HK-2 (cell line): ENCODE measurements around the gene TSPO2.
"Not testable (repeated sequence)": the region's sequence is repeated elsewhere in the genome, so short reads cannot be mapped to it uniquely, and the experiment has no call there.

ENCODE experiments used
- DNase-seq: peaks from one replicate; pipeline ENCODE4 v3.0.0-alpha.2; 2018; ENCODE audit not compliant: unreplicated experiment

TSPO2 gene

GRCh38 chr6:41042226-41043055 is at the start of gene TSPO2:
Gene TSPO2, plus strand, starts transcription at chr6:41042467. Its CDS starts 519 bp downstream, at chr6:41042986.
- DNase-seq, result no peak

- no peak for DNase-seq
These were observed 49.5 kb upstream of the TSPO2 start for GRCh38 chr6:40992746-40993145.

- no peak for DNase-seq
These were observed 45.6 kb upstream of the TSPO2 start for GRCh38 chr6:40996591-40997233.

GRCh38 chr6:40997234-40997957 is 44.9 kb upstream of the TSPO2 start:
- DNase-seq, result peak; percentile 29

- no peak for DNase-seq
These were observed 43.6 kb upstream of the TSPO2 start for GRCh38 chr6:40998661-40999060.

GRCh38 chr6:40999569-40999968 is 42.7 kb upstream of the TSPO2 start:
- peak; percentile 35 for DNase-seq

- DNase-seq, result no peak
These were observed 42.0 kb upstream of the TSPO2 start for GRCh38 chr6:41000248-41000647.

- DNase-seq, result no peak
These were observed 40.1 kb upstream of the TSPO2 start for GRCh38 chr6:41002168-41002567.

GRCh38 chr6:41006217-41006616 is 36.0 kb upstream of the TSPO2 start:
- peak; percentile 37 for DNase-seq

- not testable (repeated sequence) for DNase-seq
These were observed 35.3 kb upstream of the TSPO2 start for GRCh38 chr6:41006980-41007379.

GRCh38 chr6:41008011-41008410 is 34.3 kb upstream of the TSPO2 start:
- no peak for DNase-seq

GRCh38 chr6:41009669-41010068 is 32.6 kb upstream of the TSPO2 start:
- no peak for DNase-seq

- no peak for DNase-seq
These were observed 30.6 kb upstream of the TSPO2 start for GRCh38 chr6:41011673-41012072.

GRCh38 chr6:41013466-41014153 is 28.7 kb upstream of the TSPO2 start:
- peak; percentile 42 for DNase-seq

GRCh38 chr6:41014780-41015179 is 27.5 kb upstream of the TSPO2 start:
- DNase-seq, result no peak

GRCh38 chr6:41015860-41016259 is 26.4 kb upstream of the TSPO2 start:
- DNase-seq, result not testable (repeated sequence)

GRCh38 chr6:41017663-41018062 is 24.6 kb upstream of the TSPO2 start:
- DNase-seq, result no peak

- peak; percentile 67 for DNase-seq
These were observed 20.4 kb upstream of the TSPO2 start for GRCh38 chr6:41021832-41022231.

- DNase-seq, result no peak
These were observed 20.0 kb upstream of the TSPO2 start for GRCh38 chr6:41022294-41022693.

- no peak for DNase-seq
These were observed 19.2 kb upstream of the TSPO2 start for GRCh38 chr6:41023114-41023513.

- no peak for DNase-seq
These were observed 16.2 kb upstream of the TSPO2 start for GRCh38 chr6:41025966-41026530.

GRCh38 chr6:41027241-41027640 is 15.0 kb upstream of the TSPO2 start:
- DNase-seq, result no peak
